IPS-18c (cell line): ENCODE data around the gene DSC2.
"Not testable (repeated sequence)": the region's sequence is repeated elsewhere in the genome, so short reads cannot be mapped to it uniquely, and the experiment has no call there.

ENCODE experiments used
- H3K4me3 ChIP-seq: 2 replicates; pipeline ENCODE4 v1.7.0; 2013; ENCODE audit warnings: low read depth, mild to moderate bottlenecking, low read length, moderate library complexity; ENCODE audit not compliant: insufficient read depth
- H3K9me3 ChIP-seq: one replicate; pipeline ENCODE4 v1.6.1; 2013; ENCODE audit warnings: mild to moderate bottlenecking, low read length, moderate library complexity; ENCODE audit not compliant: control insufficient read depth, insufficient read depth

DSC2 gene

GRCh38 chr18:31058897-31059296 lies 43.3 kb downstream of the DSC2 start:
- H3K9me3 ChIP-seq = no peaks in the 10 kb centered on the region

DNA sequence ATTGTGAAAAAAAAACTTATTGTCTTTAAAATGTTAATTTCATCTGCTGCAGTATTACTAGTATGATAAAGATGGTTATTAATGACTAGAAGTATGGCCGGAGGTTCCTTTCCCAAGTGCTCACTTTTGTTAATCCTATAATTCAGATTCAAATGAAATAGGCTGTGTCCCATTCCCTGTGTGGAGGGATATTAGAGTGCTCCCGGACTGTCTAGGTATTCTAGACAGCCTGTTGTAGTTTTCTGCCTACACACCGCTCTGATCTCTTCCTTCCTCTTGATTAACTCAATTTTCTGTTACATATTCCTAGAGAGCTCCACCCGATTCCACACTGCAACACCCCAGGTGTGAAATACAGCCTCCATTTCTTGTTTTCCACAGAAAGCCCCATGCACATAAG lies 44.3 kb downstream of the DSC2 start:
- no peak overlapping the region for H3K4me3 ChIP-seq
- H3K9me3 ChIP-seq = no peaks in the 10 kb centered on the region

More at GRCh38 chr18:31058897-31059296, 43.3 kb downstream of the DSC2 start:
- no peak overlapping the region for H3K4me3 ChIP-seq

GRCh38 chr18:31057051-31057450 lies 45.2 kb downstream of the DSC2 start:
- H3K4me3 ChIP-seq = no peak overlapping the region
- H3K9me3 ChIP-seq = no peaks in the 10 kb centered on the region

GRCh38 chr18:31056296-31056695 lies 45.9 kb downstream of the DSC2 start:
- no peak overlapping the region for H3K4me3 ChIP-seq
- H3K9me3 ChIP-seq = no peaks in the 10 kb centered on the region

GRCh38 chr18:31050635-31051034 lies 51.6 kb downstream of the DSC2 start:
- H3K9me3 ChIP-seq = no peaks in the 10 kb centered on the region
- no peak overlapping the region for H3K4me3 ChIP-seq

DNA sequence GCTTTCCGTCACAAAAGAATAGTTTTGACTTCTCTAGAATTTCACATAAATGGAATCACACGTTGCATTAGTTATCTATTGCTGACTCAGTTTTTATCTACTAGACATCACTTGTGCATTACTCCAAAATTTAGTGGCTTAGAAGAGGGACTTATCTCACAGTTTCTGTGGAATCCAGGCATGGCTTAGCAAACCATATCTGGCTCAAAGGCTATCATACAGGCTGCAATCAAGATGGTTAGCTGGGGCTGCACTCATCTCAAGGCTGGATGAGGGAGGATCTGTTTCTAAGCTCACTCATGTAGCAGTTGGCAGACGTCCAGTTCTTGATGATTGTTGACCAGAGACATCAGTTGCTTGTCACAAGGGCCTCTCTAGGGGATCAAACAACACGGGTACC lies 53.0 kb downstream of the DSC2 start:
- no peaks in the 10 kb centered on the region for H3K9me3 ChIP-seq
- H3K4me3 ChIP-seq = no peak overlapping the region

DNA sequence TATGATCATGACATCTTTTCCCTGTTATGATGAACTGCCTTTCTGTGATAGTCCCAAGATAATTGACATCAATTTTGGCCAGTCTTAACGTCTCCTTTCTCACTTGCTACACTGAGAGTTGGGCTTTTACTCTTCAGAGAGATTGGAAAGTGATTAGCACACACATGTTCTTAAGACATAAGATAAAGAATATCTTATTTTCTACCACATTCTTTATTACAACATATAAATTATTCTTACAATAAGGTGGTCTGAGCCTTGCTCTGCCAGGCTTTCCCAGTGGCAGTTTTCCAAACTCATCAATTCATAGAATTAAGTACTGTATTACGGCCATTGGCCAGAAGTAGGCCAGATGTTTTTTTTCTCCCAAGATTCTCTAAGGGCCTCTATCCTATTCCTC lies 54.0 kb downstream of the DSC2 start:
- H3K9me3 ChIP-seq = no peaks in the 10 kb centered on the region
- no peak overlapping the region for H3K4me3 ChIP-seq

- no peaks in the 10 kb centered on the region for H3K9me3 ChIP-seq
- no peak overlapping the region for H3K4me3 ChIP-seq
Observed at GRCh38 chr18:31046916-31047315, 55.3 kb downstream of the DSC2 start.

- no peak overlapping the region for H3K4me3 ChIP-seq
- no peaks in the 10 kb centered on the region for H3K9me3 ChIP-seq
Observed at GRCh38 chr18:31045599-31045998, 56.6 kb downstream of the DSC2 start.

DNA sequence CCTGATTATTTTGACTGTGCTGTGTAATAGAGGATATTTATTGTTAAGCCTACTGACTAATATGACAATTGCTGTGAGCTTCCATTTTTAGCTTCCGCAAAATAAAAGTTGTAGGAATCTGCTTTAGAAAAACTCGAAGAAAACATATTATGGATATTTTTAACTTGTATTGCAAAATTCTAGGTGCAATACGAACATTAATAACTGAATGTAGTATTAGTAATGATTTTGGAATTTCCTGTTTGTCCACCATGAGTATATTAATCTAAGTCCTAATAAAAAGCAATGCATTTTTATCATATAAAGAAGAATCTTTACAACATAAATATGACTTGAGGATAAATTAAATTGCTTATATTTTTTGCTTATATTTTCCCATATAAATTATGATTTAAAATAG lies 57.3 kb downstream of the DSC2 start:
- no peaks in the 10 kb centered on the region for H3K9me3 ChIP-seq

GRCh38 chr18:31043709-31044108 lies 58.5 kb downstream of the DSC2 start:
- no peak overlapping the region for H3K4me3 ChIP-seq
- no peaks in the 10 kb centered on the region for H3K9me3 ChIP-seq

More for the DNA sequence above, 57.3 kb downstream of the DSC2 start:
- no peak overlapping the region for H3K4me3 ChIP-seq

GRCh38 chr18:31042406-31043181 lies 59.6 kb downstream of the DSC2 start, which contains the start of gene DSC3:
Gene DSC3, minus strand, starts transcription at chr18:31042742. Its CDS starts 82 bp downstream, at chr18:31042660.
- Histone ChIP-seq H3K9me3 (no peaks in the 10 kb centered on the region), H3K4me3 (peak within 1 kb of the TSS; percentile 62)

- H3K9me3 ChIP-seq = no peaks in the 10 kb centered on the region
- H3K4me3 ChIP-seq = peak overlapping the region; percentile 62
Observed at GRCh38 chr18:31042084-31042405, 60.2 kb downstream of the DSC2 start.

DNA sequence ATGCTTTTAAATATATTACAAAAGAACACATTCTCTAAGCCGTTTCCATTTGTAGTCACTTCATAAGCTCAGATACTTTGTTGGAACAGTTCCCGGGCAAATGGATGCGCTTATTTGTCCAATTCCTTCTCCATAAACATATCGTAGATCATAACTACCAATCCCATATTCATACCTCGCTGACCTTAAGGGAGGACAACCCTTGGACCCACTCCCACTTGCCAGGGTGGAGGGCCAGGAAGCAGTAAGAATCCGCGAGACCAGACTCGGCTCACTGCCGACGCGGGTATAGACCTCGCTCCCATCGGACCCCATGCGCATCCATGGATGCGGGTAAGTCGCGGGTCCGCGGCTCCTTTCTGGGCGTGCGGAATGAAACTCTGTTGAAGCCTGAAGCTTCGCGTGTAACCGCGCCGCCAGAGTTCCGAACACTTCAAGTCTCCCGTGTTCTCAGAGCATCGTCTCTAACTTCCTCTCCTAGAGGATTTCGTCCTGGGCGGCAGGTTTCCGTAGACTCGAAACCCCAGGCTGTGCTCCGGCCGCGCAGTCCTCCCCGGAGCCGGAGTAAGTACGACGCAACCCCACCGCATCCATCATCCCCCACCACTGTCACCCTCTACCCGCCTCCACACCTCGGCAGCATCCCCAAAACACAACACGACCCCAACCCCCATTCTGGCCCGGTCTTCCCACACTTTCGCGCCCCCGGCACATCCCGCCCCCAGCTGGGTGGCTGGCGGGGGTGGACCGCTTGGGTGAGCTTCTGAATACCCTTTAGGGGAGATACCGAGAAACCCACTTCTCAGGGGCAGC lies 60.7 kb downstream of the DSC2 start:
- H3K9me3 ChIP-seq = no peaks in the 10 kb centered on the region
- H3K4me3 ChIP-seq = peak overlapping the region; percentile 62

DNA sequence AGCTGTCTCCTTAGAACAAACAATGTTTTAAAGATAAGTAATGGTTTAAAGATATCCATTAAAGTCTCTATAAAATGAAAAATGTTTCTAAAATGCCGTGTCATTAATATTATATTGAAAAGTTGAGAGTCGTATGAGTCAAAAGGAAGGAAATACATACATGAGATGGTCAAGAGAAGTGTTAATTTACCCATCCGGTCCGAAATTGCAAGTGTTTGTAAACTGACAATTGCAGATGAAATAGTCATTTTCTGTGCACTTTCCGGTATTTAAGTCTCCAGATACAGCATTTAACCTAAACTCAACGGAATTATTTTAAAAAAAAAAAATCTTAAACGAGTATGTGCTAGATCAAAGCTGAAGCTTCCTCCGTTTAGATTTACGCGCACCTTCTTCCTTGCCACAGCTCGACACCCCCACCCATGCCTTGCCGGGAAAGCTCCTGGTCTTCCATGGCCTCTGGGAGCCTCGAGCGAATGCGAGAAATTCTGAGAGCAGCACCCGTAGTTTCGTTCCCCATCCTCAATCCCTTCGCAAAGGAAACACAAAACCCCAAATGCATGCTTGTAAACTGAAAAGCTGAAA lies 61.4 kb downstream of the DSC2 start:
- H3K9me3 ChIP-seq = no peaks in the 10 kb centered on the region
- H3K4me3 ChIP-seq = peak overlapping the region; percentile 62; the same call in 1 of the 2 replicates

DNA sequence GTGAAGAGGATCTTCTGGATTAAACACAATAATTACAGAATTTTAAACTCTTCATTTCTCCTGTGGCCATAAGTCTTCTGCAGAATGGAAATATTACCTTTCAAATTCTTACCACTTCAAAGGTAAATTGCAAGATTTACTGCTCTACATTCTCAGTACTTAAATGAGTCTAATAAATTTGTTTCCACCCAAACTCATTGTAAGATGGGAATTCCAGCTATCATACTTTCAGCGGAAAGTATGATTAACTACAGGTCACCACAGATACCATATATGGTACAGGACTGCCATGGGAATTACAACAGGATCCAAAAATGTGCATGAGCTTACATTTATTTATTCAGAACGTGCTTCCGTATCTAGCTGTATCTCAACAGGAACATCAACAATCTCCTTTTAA lies 62.8 kb downstream of the DSC2 start:
- Histone ChIP-seq H3K9me3 (no peaks in the 10 kb centered on the region), H3K4me3 (no peak overlapping the region)

- not testable (repeated sequence) for H3K4me3 ChIP-seq, H3K9me3 ChIP-seq
Observed at GRCh38 chr18:31037686-31038085, 64.5 kb downstream of the DSC2 start.

DNA sequence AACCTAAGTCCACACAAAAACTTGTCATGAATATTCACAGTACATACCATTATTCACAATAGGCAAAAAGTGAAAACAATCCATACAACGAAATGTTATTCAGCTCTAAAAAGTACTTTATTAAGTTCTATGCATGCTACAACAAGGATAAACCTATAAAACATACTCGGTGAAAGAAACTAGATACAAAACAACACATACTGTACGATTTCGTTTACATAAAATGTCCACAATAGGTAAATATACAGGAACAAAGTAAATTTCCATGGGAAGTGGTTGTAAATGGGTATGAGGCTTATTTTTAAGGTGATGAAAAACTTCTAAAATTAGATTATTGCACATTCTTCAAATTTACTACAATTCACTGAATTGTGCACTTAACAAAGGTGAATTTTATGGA lies 67.7 kb downstream of the DSC2 start:
- no peak overlapping the region for H3K4me3 ChIP-seq
- H3K9me3 ChIP-seq = no peaks in the 10 kb centered on the region
